GM10248 (cell line): ENCODE data around the gene SORT1.
"Not testable (repeated sequence)": the region's sequence is repeated elsewhere in the genome, so short reads cannot be mapped to it uniquely, and the experiment has no call there.

Experiments
- CTCF ChIA-PET: fragments of 300-600 bp; sonication (Branson Sonifier 250); formaldehyde crosslinking; extraction: SDS; loops from one replicate; lab custom pipeline; 2021; ENCODE audit warnings: antibody characterized with exemption; lab: Yijun Ruan, JAX
- POLR2A ChIA-PET: fragments of 350-650 bp; sonication (Branson Sonifier 250); formaldehyde crosslinking; extraction: SDS; loops from one replicate; lab custom pipeline; 2020; ENCODE audit warnings: antibody characterized with exemption; lab: Yijun Ruan, JAX
- DNase-seq: peaks from one replicate; pipeline ENCODE4 v3.0.0; 2012; ENCODE audit errors: extremely low spot score
- TF ChIP-seq, protein P1 (sequence below): IDR thresholded peaks from 2 replicates; pipeline ENCODE4 v1.5.1; 2012; ENCODE audit warnings: mild to moderate bottlenecking, low read depth; ENCODE audit errors: extremely low read depth, missing control alignments, control extremely low read depth

SORT1 gene

DNA sequence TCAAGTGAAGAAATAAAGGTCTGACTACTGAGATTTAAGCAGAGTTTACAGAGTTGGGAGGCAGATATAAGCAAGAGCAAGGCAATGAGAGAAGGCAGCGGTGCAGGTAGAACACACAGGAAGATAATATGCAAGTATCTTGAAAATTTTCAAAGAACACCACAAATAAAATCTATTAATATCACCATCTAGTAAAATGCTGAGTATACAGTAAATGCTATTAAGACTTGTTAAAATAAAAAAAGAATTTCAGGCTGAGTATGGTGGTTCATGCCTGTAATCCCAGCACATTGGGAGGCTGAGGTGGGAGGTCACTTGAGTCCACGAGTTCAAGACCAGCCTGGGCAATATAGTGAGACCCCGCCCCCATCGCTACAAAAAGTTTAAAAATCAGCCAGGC is 20.0 kb downstream of the SORT1 start:
- POLR2A ChIA-PET: no interaction called here
- DNase-seq: no peak
- CTCF ChIA-PET: interaction anchor here (1.1 to 3.9 kb wide), 3 partner anchors 12 to 101 kb away, joined by 3 to 12 read pairs (median 3); no protein-coding TSS in a partner anchor
- TF ChIP-seq, protein P1, sequence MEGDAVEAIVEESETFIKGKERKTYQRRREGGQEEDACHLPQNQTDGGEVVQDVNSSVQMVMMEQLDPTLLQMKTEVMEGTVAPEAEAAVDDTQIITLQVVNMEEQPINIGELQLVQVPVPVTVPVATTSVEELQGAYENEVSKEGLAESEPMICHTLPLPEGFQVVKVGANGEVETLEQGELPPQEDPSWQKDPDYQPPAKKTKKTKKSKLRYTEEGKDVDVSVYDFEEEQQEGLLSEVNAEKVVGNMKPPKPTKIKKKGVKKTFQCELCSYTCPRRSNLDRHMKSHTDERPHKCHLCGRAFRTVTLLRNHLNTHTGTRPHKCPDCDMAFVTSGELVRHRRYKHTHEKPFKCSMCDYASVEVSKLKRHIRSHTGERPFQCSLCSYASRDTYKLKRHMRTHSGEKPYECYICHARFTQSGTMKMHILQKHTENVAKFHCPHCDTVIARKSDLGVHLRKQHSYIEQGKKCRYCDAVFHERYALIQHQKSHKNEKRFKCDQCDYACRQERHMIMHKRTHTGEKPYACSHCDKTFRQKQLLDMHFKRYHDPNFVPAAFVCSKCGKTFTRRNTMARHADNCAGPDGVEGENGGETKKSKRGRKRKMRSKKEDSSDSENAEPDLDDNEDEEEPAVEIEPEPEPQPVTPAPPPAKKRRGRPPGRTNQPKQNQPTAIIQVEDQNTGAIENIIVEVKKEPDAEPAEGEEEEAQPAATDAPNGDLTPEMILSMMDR: no peak

DNA sequence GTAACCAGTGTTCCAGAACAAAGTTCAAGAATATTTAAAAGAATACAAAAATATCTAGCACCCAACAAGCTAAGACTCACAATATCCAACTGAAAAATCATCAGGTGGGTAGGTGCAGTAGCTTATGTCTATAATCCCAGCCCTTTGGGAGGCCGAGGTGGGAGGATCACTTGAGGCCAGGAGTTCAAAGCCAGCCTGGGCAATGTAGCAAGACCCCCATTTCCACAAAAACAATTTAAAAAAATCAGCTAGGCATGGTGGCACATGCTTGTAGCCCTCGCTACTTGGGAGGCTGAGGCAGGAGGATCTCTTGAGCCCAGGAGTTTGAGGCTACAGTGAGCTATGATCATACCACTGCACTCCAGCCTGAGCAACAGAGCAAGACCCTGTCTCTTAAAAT is 24.0 kb downstream of the SORT1 start:
- DNase-seq, POLR2A ChIA-PET: not testable (repeated sequence)
- CTCF ChIA-PET: interaction anchor here (1.4 kb wide), 1 partner anchor 9 kb away, joined by 4 read pairs; no protein-coding TSS in a partner anchor

DNA sequence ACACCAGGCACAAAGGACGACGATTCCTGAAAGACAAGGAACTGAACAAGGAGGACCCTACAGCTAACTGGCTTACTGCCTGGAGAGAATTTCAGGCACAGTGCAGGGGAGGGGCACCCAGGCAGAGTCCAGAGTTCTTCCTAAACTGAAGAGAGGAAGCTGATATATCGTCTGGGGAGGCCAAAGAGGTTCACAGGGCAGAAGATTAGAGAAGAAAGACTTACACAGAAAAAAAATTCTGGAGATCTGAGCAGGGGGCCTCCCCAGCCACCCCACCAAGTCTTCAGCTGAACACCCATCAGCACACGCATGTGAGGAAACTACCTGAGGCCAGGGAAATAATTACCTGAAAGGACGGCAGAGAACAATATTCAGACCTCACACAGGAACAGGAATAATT is 24.6 kb downstream of the SORT1 start:
- ChIA-PET CTCF (interaction anchor here (1.4 kb wide), 1 partner anchor 10 kb away, joined by 4 read pairs; no protein-coding TSS in a partner anchor), POLR2A (no interaction called here)
- no peak for DNase-seq
- TF ChIP-seq, protein P1: no peak

DNA sequence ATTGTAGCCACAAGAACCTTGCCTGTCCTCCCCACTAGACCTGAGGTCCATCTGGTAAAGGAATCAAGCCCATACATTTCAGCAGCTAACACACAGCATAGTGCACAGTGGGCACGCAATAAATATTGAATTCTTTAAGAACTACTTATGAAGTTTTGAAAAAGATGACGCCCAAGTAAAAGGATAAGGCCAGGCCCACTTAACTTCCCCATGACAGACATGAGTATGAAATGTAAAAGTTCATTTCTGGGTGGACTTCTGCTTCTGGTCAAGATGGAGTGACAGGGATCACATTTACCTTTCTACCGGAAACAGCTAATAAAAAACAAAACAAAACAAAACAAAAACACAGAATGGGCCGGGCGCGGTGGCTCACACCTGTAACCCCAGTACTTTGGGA is 25.4 kb downstream of the SORT1 start:
- ChIA-PET CTCF (interaction anchor here (2.1 kb wide), 1 partner anchor 27 kb away, joined by 5 read pairs; no protein-coding TSS in a partner anchor), POLR2A (no interaction called here)
- DNase-seq: no peak
- TF ChIP-seq, protein P1: no peak

DNA sequence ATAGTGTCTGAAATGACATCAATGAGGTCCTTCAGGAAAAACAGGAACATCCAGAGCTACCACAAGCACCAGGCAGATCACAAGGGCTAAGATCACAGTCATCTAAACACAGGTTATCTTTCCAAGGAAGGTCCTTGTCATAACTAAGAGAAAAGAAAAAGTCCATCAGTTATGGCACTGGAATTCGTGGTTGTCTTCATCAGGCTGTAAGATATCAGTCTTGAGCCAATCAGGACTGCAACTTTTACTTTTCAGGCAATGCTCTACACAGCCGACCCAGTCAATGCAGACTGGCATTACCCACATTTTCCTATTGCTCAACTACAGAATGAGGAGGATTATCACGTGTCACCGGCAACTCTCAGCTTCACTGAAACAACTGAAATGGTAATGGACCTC is 26.4 kb downstream of the SORT1 start:
- POLR2A ChIA-PET: no interaction called here
- DNase-seq: no peak
- CTCF ChIA-PET: interaction anchor here (2.1 kb wide), 1 partner anchor 28 kb away, joined by 5 read pairs; no protein-coding TSS in a partner anchor
- TF ChIP-seq, protein P1: no peak

DNA sequence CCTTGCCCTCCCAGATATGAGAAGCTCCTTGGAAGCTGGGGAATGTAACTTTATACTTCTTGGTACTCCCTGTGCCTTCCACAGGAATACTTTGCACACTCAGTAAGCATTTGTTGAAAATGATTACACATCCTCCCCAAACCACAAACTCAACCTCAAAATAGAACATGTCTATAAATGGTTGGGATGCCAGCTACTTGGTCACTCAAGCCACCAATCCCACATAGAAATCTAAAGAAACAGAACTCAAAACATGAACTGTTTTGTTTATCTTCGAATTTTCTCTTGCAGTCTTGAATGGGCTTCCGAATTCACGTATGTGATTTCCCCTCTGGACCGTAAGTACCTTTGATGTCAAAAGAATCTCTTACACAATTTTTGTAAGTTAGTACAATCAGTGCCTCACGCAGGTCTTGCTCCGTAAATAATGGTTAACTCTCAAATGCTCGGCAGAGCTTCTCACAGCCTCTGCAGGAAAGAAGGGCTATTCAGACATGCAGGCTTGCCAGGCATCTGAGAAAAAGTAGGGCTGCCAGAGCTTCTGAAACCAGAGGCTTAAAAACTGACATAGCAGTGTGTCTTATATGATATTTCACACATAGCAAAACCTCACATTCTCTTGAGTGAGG is 26.9 kb downstream of the SORT1 start:
- DNase-seq: no peak

More for the DNA sequence above, 26.9 kb downstream of the SORT1 start:
- POLR2A ChIA-PET: no interaction called here
- CTCF ChIA-PET: interaction anchor here (2.1 kb wide), 1 partner anchor 29 kb away, joined by 5 read pairs; no protein-coding TSS in a partner anchor
- TF ChIP-seq, protein P1: no peak
